ENCODE measurements around the gene GPR132.

DNA sequence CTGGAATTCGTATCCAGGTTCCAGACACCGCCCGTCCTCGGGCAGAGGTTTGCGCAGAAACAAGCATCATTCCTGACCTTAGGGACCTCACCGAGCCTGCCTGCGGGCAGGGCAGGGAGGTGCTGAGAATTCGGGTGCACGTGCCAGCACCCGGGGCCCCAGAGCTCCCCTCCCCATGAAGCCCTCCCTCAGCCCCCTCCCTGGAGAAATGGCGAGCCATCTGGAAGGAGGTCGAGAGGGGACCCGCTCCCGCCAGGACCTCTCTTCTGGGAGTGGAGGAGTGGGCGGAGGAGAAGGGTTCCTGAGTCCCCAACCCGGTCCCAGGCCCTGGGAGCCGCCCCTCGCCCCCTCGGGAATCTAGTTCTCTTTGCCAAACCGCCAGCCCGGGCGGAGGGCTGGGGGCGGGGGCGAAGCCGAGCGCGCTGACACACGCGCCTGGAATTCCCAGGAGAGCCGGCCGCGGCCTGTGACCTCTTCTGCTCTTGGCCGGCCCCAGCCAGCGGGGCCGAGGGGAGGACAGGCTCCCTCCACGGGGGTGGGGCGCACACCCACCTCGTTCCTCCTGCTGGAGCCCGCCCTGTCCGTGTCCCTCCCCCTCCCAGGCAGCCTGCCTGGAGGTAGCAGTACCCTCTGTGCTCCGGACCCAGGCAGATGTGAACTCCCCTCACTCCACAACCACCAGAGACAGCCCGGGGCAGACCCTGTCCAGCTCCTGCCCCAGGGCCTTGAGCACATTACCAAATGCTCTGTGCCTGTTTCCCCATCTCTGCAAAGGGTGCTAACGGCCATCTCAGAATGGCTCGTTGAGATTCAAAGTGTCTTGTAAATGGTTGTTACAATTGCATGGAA lies 23.0 kb upstream of the GPR132 start:
- TF ChIP-seq CTCF (IDR thresholded peaks at IDR 0.05; ENCODE audit: insufficient read depth, low read length) (no peak), POLR2AphosphoS5 (IDR thresholded peaks at IDR 0.05; ENCODE audit: low read depth) (no peak), GABPA (IDR thresholded peaks at IDR 0.05; ENCODE audit: low read depth) (no peak), REST (IDR thresholded peaks at IDR 0.05; ENCODE audit: insufficient replicate concordance, low read depth) (no peak)

All from HL-60 (cell line).